ENCODE measurements around the gene KLHDC10. TPM values are rescaled to one million over a fixed set of nuclear protein-coding genes. Genes with fewer than 3 reads are reported as not detected.

The KLHDC10 gene
- total and polyA plus RNA-seq, 7 donors = 7.8 to 22.5 (median 16.3) TPM

DNA sequence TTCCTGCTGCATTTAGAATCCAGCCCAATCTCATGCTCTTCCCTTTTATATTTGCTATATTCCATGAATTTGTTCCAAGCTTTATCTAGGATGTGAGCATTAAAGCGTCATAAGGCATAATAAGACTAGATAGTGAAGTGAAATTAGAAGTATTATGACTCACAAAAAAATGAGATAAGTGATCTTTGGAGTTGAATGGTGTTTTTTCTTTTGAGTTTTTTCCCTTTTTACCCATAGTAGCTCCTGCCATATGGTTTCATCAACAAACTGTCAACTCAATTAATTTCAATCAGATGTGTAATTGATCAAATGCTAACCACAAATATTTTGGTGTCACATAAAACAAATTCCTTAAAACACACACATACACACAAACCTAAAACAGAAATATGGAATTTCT lies 17.0 kb downstream of the KLHDC10 start:
- Histone ChIP-seq H3K27me3 (no peaks in the 10 kb centered on the region), H3K4me3 (no peak overlapping the region), H3K36me3 (no peaks in the 10 kb centered on the region), H3K4me1 (no peaks in the 10 kb centered on the region), H3K27ac (no peak overlapping the region), H3K9me3 (no peaks in the 10 kb centered on the region)
- 65 to 85% methylated on average over 1 of the region's 1 CpG for WGBS, 2 donors
- DNase-seq = no peak
- TF ChIP-seq, protein P1, sequence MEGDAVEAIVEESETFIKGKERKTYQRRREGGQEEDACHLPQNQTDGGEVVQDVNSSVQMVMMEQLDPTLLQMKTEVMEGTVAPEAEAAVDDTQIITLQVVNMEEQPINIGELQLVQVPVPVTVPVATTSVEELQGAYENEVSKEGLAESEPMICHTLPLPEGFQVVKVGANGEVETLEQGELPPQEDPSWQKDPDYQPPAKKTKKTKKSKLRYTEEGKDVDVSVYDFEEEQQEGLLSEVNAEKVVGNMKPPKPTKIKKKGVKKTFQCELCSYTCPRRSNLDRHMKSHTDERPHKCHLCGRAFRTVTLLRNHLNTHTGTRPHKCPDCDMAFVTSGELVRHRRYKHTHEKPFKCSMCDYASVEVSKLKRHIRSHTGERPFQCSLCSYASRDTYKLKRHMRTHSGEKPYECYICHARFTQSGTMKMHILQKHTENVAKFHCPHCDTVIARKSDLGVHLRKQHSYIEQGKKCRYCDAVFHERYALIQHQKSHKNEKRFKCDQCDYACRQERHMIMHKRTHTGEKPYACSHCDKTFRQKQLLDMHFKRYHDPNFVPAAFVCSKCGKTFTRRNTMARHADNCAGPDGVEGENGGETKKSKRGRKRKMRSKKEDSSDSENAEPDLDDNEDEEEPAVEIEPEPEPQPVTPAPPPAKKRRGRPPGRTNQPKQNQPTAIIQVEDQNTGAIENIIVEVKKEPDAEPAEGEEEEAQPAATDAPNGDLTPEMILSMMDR (IDR thresholded peaks at IDR 0.05) = no peak
- TF ChIP-seq POLR2A (IDR thresholded peaks at IDR 0.05) (no peak), EP300 (IDR thresholded peaks at IDR 0.05) (no peak), POLR2AphosphoS5 (IDR thresholded peaks at IDR 0.05) (no peak)
- intact Hi-C loops (cut with DNase I) = no loop called here

DNA sequence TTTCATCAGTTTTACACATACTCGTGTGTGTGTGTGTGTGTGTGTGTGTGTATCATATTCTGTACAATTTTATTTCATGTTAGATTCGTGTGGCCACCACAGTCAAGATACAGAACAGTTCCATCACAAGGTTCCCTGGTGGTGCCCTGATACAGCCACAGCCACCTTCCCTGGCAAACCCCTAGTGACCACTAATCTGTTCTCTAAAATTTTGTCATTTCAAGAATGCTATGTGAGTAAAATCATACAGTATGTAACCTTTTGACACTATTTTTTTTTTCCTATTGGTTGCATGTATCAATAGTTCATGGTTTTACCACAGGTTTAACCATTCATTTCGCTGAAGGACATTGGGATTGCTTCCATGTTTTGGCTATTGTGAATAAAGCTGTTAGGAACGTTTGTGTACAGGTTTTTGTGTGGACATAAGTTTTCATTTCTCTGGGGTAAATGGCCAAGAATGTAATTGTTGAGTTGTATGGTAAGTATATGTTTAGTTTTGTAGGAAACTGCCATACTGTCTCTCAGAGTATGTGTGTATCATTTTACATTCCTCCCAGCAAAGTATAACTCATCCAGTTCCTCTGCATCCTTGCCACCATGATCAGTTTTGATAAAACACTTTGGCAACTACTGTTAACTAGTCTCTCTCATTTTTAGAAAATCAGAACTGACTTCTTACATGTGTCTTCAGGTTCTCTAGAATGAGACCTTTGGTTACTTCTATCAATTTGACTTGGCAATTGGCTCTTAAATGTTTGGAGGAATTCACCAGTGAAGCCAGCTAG lies 20.6 kb downstream of the KLHDC10 start:
- no peak for DNase-seq
- no peak for TF ChIP-seq POLR2A (IDR thresholded peaks at IDR 0.05)
- TF ChIP-seq EP300 (IDR thresholded peaks at IDR 0.05) = no peak
- TF ChIP-seq, protein P1 (IDR thresholded peaks at IDR 0.05) = no peak
- no peak for TF ChIP-seq POLR2AphosphoS5 (IDR thresholded peaks at IDR 0.05)
- 68% methylated on average over 4 of the region's 4 CpGs for WGBS, 2 donors
- H3K4me1 ChIP-seq = peaks cover 0 to 7% (median 3%) of the 10 kb centered on the region in 4 donors
- no peaks in the 10 kb centered on the region for H3K27me3 ChIP-seq
- H3K4me3 ChIP-seq = no peak overlapping the region
- no peaks in the 10 kb centered on the region for H3K36me3 ChIP-seq
- no peak overlapping the region for H3K27ac ChIP-seq
- H3K9me3 ChIP-seq = no peaks in the 10 kb centered on the region
- intact Hi-C loops (cut with DNase I) = no loop called here

DNA sequence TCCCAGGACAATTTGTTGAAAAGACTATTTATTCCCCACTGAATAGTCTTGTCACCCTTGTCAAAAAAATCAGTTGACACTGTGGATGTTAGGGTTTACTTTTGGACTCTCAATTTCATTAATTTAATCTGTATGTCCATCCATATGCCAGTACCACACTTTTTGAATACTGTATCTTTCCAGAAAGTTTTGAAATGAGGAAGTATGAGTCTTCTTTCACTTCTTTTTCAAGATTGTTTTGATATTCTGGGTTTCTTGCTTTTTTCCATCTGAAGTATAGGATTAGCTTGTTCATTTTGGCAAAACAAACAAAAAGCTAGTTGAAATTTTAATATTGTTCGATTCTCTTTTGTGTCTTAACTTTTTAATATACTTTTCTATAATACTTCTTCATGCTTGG lies 21.7 kb downstream of the KLHDC10 start:
- intact Hi-C loops (cut with DNase I) = no loop called here
- TF ChIP-seq POLR2AphosphoS5 (IDR thresholded peaks at IDR 0.05) (no peak), POLR2A (IDR thresholded peaks at IDR 0.05) (no peak), EP300 (IDR thresholded peaks at IDR 0.05) (no peak)
- H3K4me3 ChIP-seq = no peak overlapping the region
- no peak overlapping the region for H3K27ac ChIP-seq
- no peaks in the 10 kb centered on the region for H3K36me3 ChIP-seq
- H3K4me1 ChIP-seq = peaks cover 0 to 10% (median 3%) of the 10 kb centered on the region in 4 donors
- no peak for DNase-seq
- 87% methylated on average over 1 of the region's 1 CpG for WGBS, 2 donors
- no peaks in the 10 kb centered on the region for H3K9me3 ChIP-seq
- no peaks in the 10 kb centered on the region for H3K27me3 ChIP-seq

DNA sequence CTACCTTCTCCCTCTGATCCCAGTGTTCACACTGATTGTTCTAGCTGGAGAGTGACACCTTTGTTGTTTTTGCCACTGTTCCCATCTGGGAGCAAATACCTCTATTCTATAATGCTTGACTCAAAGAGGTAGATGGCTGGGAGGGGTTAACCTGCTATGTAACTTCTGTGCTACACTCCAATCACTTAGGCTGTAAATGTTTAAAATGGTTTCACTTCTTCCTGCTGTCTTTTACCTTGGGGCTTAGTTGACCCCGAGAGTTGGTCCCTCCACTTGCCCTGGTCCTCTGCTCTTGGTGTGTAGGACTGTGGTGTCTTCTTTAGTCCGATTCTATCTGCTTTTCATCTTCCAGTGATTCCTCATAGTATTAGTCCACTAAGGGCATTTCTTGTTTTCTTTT lies 22.3 kb downstream of the KLHDC10 start:
- 70 to 74% methylated on average over 2 of the region's 2 CpGs for WGBS, 2 donors
- TF ChIP-seq, protein P1 (IDR thresholded peaks at IDR 0.05) = no peak
- TF ChIP-seq POLR2A (IDR thresholded peaks at IDR 0.05) = no peak
- no peak for TF ChIP-seq EP300 (IDR thresholded peaks at IDR 0.05)
- DNase-seq = no peak

DNA sequence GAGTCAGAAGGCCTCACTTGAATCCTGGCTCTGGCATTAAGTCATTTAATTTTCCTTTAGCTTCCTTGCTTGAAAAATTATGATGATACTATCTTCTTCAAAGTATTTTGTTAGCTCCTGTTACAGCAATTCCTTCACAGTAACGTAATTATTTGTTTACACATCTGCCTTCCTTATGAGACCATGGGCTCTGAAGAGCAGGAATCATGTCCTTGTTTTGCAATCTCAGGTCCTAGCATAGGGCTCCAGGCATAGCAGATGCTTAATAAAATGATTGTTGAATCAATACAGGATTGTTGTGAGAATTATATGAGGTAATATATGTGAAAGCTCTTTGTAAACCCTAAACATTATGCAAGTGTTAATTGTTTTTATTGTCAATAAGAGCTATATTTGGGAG lies 25.5 kb downstream of the KLHDC10 start:
- Histone ChIP-seq H3K27ac (no peak overlapping the region), H3K4me1 (peaks cover 0 to 10% (median 3%) of the 10 kb centered on the region in 4 donors), H3K27me3 (no peaks in the 10 kb centered on the region), H3K9me3 (no peaks in the 10 kb centered on the region), H3K4me3 (no peak overlapping the region), H3K36me3 (no peaks in the 10 kb centered on the region)
- 7 to 62% methylated on average over 1 of the region's 1 CpG for WGBS, 2 donors
- TF ChIP-seq EP300 (IDR thresholded peaks at IDR 0.05) (no peak), POLR2A (IDR thresholded peaks at IDR 0.05) (no peak), POLR2AphosphoS5 (IDR thresholded peaks at IDR 0.05) (no peak)
- TF ChIP-seq, protein P1 (IDR thresholded peaks at IDR 0.05) = no peak
- intact Hi-C loops (cut with DNase I) = no loop called here
- DNase-seq = no peak

More for the DNA sequence above, 22.3 kb downstream of the KLHDC10 start:
- intact Hi-C loops (cut with DNase I) = no loop called here
- H3K4me3 ChIP-seq = no peak overlapping the region
- H3K27ac ChIP-seq = no peak overlapping the region
- H3K27me3 ChIP-seq = no peaks in the 10 kb centered on the region
- H3K9me3 ChIP-seq = no peaks in the 10 kb centered on the region
- no peaks in the 10 kb centered on the region for H3K36me3 ChIP-seq
- H3K4me1 ChIP-seq = peaks cover 0 to 10% (median 3%) of the 10 kb centered on the region in 4 donors
